A549 treated with AZD9567 at 1 μM for 4 hours (cell line): ENCODE measurements around the gene ERN1. TPM values are rescaled to one million over a fixed set of nuclear protein-coding genes. Genes with fewer than 3 reads are reported as not detected.

Experiments used
- total RNA-seq: library from RNA; stranded (reverse); fragments of 200-300 nt; extraction: Qiagen RNA extraction; gene quantifications from 5 replicates; pipeline ENCODE4 v1.2.3, GENCODE V29; 2022; ENCODE audit not compliant: insufficient read depth

ERN1 gene
- total RNA-seq = 2.2 to 4.3 TPM (median 3.7 TPM) in 5 replicates

DNA sequence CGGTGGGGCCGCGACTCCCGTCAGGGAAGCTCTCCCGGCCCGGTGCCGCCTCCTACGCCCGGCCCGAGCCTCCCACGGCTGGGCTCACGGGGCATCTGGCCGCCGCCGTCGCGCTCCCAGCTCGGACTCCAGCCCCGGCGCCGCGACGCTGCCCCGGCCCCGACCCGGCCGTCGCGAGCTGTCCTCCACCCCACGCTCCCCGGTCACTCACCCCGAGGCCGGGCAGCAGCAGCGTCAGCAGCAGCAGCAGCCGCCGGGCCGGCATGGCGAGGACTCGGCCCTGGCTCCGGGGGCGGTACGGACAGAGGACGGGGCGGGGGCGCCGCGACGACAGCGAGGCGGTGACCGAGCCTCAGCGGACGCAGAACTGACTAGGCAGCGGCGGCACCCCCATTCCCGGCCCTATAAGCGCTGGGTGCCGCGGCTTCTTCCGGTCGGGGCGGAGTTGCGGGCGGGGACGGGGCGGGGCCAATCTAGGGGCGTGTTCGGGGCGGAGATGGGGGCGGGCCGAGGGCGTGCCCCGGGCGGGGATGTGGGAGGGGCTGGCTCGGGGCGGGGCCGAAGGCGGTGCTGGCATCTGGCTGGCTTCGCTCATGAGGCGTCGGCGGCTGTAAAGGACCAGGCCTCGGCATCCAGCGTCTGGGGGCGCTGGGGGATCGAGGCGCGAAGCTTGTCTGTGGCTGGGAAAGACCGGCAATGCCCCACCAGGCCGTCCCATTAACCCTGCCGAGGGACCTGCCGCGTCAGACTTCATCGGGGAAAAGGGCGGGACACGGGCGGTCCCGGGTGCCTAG is at the start of gene ERN1:
ERN1 (minus strand) TSS at position 380 of the 794 bp plus-strand sequence; CDS start at position 265, 115 bp downstream.

GRCh38 chr17:64020056-64020766 is 109.7 kb downstream of the ERN1 start, which contains the start of gene ICAM2:
TSS of gene ICAM2 (minus strand) at chr17:64020633. CDS start at chr17:64006691, 13,942 bp downstream.

GRCh38 chr17:63998050-63998720 is 131.8 kb downstream of the ERN1 start, which contains the start of gene PRR29:
TSS of gene PRR29 (plus strand) at chr17:63998351. CDS start at chr17:63998365, 14 bp downstream.

Other genes starting within 250 kb of the ERN1 start
- not detected in 5 replicates for gene GH2, start 248.2 kb downstream of the ERN1 start, total RNA-seq
- not detected in 5 replicates for gene CSH1, start 233.6 kb downstream of the ERN1 start, total RNA-seq
- not detected in 5 replicates for gene CSHL1, start 218.9 kb downstream of the ERN1 start, total RNA-seq
- gene GH1, start 211.3 kb downstream of the ERN1 start, total RNA-seq = not detected in 5 replicates
- gene CD79B, start 197.8 kb downstream of the ERN1 start, total RNA-seq = 0.07 TPM in 2 of 5 replicates, not detected in the others
- 0.02 to 0.03 TPM (median 0.02 TPM) in 3 of 5 replicates, not detected in the others for gene SCN4A, start 157.2 kb downstream of the ERN1 start, total RNA-seq
- gene PRR29, start 131.8 kb downstream of the ERN1 start, total RNA-seq = 0.48 to 0.71 TPM (median 0.56 TPM) in 4 of 5 replicates, not detected in the other
- 0.08 to 0.09 TPM in 2 of 5 replicates, not detected in the others for gene ICAM2, start 109.5 kb downstream of the ERN1 start, total RNA-seq
- 11.6 to 13.7 TPM (median 13.1 TPM) in 5 replicates for gene TEX2, start 133.1 kb upstream of the ERN1 start, total RNA-seq